Fibroblast of lung (primary cell): ENCODE measurements around the gene USP13. TPM values are rescaled to one million over a fixed set of nuclear protein-coding genes. Genes with fewer than 3 reads are reported as not detected.

Source experiments
- DNase-seq, 2 donors: peaks; one replicate each; pipeline versions ENCODE4 v3.0.0 to v3.0.0-alpha.2; 2010; ENCODE audit warnings: low read depth in 2 of 2
- H2AFZ ChIP-seq: 2 replicates; pipeline ENCODE4 v1.5.1; 2012; ENCODE audit warnings: low read length, control low read depth, inconsistent platforms
- H3K27ac ChIP-seq: 2 replicates; pipeline ENCODE4 v1.5.1; 2011; ENCODE audit warnings: low read length, control low read depth; ENCODE audit not compliant: insufficient read depth
- H3K27me3 ChIP-seq: 2 replicates; pipeline ENCODE4 v1.5.1; 2011; ENCODE audit warnings: mild to moderate bottlenecking, low read length; ENCODE audit not compliant: control insufficient read depth, insufficient read depth
- H3K36me3 ChIP-seq: 2 replicates; pipeline ENCODE4 v1.5.1; 2011; ENCODE audit warnings: low read length; ENCODE audit not compliant: control insufficient read depth, insufficient read depth
- H3K4me1 ChIP-seq: 2 replicates; pipeline ENCODE4 v1.5.1; 2011; ENCODE audit warnings: low read length; ENCODE audit not compliant: control insufficient read depth, insufficient read depth; ENCODE audit errors: extremely low read depth
- H3K4me2 ChIP-seq: 2 replicates; pipeline ENCODE4 v1.5.1; 2011; ENCODE audit warnings: low read length, control low read depth; ENCODE audit not compliant: insufficient read depth; ENCODE audit errors: extremely low read depth
- H3K4me3 ChIP-seq, 4 experiments: fragments of 200-600 bp in 1 of 4; sonication (generic) in 1 of 4; replicated peaks in 1 of 4; 2 replicates each; pipeline ENCODE4 v1.5.1; 2011 to 2016; ENCODE audit warnings: low read length in 4 of 4, low read depth in 3 of 4, mild to moderate bottlenecking in 3 of 4, control low read depth in 2 of 4, inconsistent platforms in 1 of 4, mixed read lengths in 1 of 4; ENCODE audit not compliant: insufficient read depth in 1 of 4; ENCODE audit errors: control extremely low read depth in 1 of 4
- H3K79me2 ChIP-seq: 2 replicates; pipeline ENCODE4 v1.5.1; 2012; ENCODE audit warnings: mild to moderate bottlenecking, low read length, inconsistent platforms; ENCODE audit not compliant: control insufficient read depth, insufficient read depth
- H3K9ac ChIP-seq: 2 replicates; pipeline ENCODE4 v1.5.1; 2011; ENCODE audit warnings: mild to moderate bottlenecking, low read length, control low read depth; ENCODE audit not compliant: insufficient read depth
- H3K9me3 ChIP-seq: 2 replicates; pipeline ENCODE4 v1.5.1; 2012; ENCODE audit warnings: low read depth, low read length; ENCODE audit not compliant: control insufficient read depth, insufficient read depth
- H4K20me1 ChIP-seq: 2 replicates; pipeline ENCODE4 v1.5.1; 2011; ENCODE audit warnings: low read length; ENCODE audit not compliant: control insufficient read depth, insufficient read depth; ENCODE audit errors: extremely low read depth
- EZH2 ChIP-seq: IDR thresholded peaks from 2 replicates; pipeline ENCODE4 v1.5.1; 2012; ENCODE audit warnings: low read length, control low read depth, mild to moderate bottlenecking; ENCODE audit errors: missing control alignments
- polyA plus RNA-seq, 2 donors: library from polyadenylated mRNA; depleted of rRNA in 1 of 2; stranded (reverse) in 1 of 2; unstranded in 1 of 2; fragments of >200 nt; gene quantifications; 2 replicates each; pipeline ENCODE4 v1.2.1, GENCODE V29; 2011 to 2012; ENCODE audit warnings: missing spikeins in 1 of 2
- total RNA-seq: library from RNA; depleted of rRNA; stranded (reverse); fragments of >200 nt; gene quantifications from 2 replicates; pipeline ENCODE4 v1.2.1, GENCODE V29; 2014
- TF ChIP-seq, protein P1 (sequence below), 2 donors: IDR thresholded peaks in 1 of 2; conservative IDR thresholded peaks in 1 of 2; 1 replicate in 1 of 2; 2 replicates in 1 of 2; pipeline ENCODE4 v1.5.1; 2011 to 2012; ENCODE audit warnings: low read length in 2 of 2, control low read depth in 1 of 2, inconsistent platforms in 1 of 2, low read depth in 1 of 2, mild to moderate bottlenecking in 1 of 2

The USP13 gene
- total and polyA plus RNA-seq, 2 donors (not counting 1 experiment from before 2014, with no cell fraction given) = 11.7 to 15.7 TPM

GRCh38 chr3:179717219-179717618 lies 64.4 kb downstream of the USP13 start:
- peak overlapping the region; percentile 84 for H3K27ac ChIP-seq

GRCh38 chr3:179719048-179719734 lies 66.4 kb downstream of the USP13 start:
- no peak for TF ChIP-seq EZH2
- TF ChIP-seq, protein P1, sequence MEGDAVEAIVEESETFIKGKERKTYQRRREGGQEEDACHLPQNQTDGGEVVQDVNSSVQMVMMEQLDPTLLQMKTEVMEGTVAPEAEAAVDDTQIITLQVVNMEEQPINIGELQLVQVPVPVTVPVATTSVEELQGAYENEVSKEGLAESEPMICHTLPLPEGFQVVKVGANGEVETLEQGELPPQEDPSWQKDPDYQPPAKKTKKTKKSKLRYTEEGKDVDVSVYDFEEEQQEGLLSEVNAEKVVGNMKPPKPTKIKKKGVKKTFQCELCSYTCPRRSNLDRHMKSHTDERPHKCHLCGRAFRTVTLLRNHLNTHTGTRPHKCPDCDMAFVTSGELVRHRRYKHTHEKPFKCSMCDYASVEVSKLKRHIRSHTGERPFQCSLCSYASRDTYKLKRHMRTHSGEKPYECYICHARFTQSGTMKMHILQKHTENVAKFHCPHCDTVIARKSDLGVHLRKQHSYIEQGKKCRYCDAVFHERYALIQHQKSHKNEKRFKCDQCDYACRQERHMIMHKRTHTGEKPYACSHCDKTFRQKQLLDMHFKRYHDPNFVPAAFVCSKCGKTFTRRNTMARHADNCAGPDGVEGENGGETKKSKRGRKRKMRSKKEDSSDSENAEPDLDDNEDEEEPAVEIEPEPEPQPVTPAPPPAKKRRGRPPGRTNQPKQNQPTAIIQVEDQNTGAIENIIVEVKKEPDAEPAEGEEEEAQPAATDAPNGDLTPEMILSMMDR (conservative IDR thresholded peaks at IDR 0.05 in 1 of 2, IDR thresholded peaks at IDR 0.05 in 1 of 2; ENCODE audit: low read depth in 1 of 2, low read length in 2 of 2) = no peak
- peaks cover 5% of the 10 kb centered on the region for H3K79me2 ChIP-seq
- no peak overlapping the region for H3K4me3 ChIP-seq
- H3K36me3 ChIP-seq = peaks cover 5% of the 10 kb centered on the region
- no peaks in the 10 kb centered on the region for H3K9me3 ChIP-seq
- H3K4me2 ChIP-seq = no peak overlapping the region
- no peak overlapping the region for H3K9ac ChIP-seq
- no peaks in the 10 kb centered on the region for H3K27me3 ChIP-seq
- H2AFZ ChIP-seq = no peak overlapping the region
- peaks cover 9% of the 10 kb centered on the region for H3K4me1 ChIP-seq
- no peak for DNase-seq
- no peak overlapping the region for H3K27ac ChIP-seq
- no peaks in the 10 kb centered on the region for H4K20me1 ChIP-seq

More at GRCh38 chr3:179717219-179717618, 64.4 kb downstream of the USP13 start:
- H3K27me3 ChIP-seq = no peaks in the 10 kb centered on the region
- H3K4me1 ChIP-seq = peaks cover 16% of the 10 kb centered on the region
- H2AFZ ChIP-seq = no peak overlapping the region
- H3K4me3 ChIP-seq = no peak overlapping the region
- peaks cover 6% of the 10 kb centered on the region for H3K79me2 ChIP-seq
- peak overlapping the region; percentile 28 for H3K4me2 ChIP-seq
- DNase-seq = no peak
- TF ChIP-seq, protein P1 (conservative IDR thresholded peaks at IDR 0.05 in 1 of 2, IDR thresholded peaks at IDR 0.05 in 1 of 2; ENCODE audit: low read depth in 1 of 2, low read length in 2 of 2) = no peak
- TF ChIP-seq EZH2 = no peak
- peaks cover 5% of the 10 kb centered on the region for H3K36me3 ChIP-seq
- H3K9me3 ChIP-seq = no peaks in the 10 kb centered on the region
- no peak overlapping the region for H3K9ac ChIP-seq
- no peaks in the 10 kb centered on the region for H4K20me1 ChIP-seq

- H4K20me1 ChIP-seq = no peaks in the 10 kb centered on the region
These were observed 67.4 kb downstream of the USP13 start for GRCh38 chr3:179720196-179720595.

More at GRCh38 chr3:179720196-179720595, 67.4 kb downstream of the USP13 start:
- H3K9me3 ChIP-seq = no peaks in the 10 kb centered on the region
- no peak for DNase-seq
- H3K79me2 ChIP-seq = peaks cover 2% of the 10 kb centered on the region
- no peak overlapping the region for H3K9ac ChIP-seq
- TF ChIP-seq EZH2 = no peak
- TF ChIP-seq, protein P1 (conservative IDR thresholded peaks at IDR 0.05 in 1 of 2, IDR thresholded peaks at IDR 0.05 in 1 of 2; ENCODE audit: low read depth in 1 of 2, low read length in 2 of 2) = no peak
- H2AFZ ChIP-seq = no peak overlapping the region
- peaks cover 5% of the 10 kb centered on the region for H3K36me3 ChIP-seq
- H3K4me3 ChIP-seq = no peak overlapping the region
- H3K4me2 ChIP-seq = no peak overlapping the region
- H3K27me3 ChIP-seq = no peaks in the 10 kb centered on the region
- no peak overlapping the region for H3K27ac ChIP-seq
- peaks cover 9% of the 10 kb centered on the region for H3K4me1 ChIP-seq
